ENCODE results near the gene CBX7. TPM values are rescaled to one million over a fixed set of nuclear protein-coding genes. Genes with fewer than 3 reads are reported as not detected.

CBX7 gene
- total RNA-seq, 1 experiment from 2014 or later = 3.7 TPM

DNA sequence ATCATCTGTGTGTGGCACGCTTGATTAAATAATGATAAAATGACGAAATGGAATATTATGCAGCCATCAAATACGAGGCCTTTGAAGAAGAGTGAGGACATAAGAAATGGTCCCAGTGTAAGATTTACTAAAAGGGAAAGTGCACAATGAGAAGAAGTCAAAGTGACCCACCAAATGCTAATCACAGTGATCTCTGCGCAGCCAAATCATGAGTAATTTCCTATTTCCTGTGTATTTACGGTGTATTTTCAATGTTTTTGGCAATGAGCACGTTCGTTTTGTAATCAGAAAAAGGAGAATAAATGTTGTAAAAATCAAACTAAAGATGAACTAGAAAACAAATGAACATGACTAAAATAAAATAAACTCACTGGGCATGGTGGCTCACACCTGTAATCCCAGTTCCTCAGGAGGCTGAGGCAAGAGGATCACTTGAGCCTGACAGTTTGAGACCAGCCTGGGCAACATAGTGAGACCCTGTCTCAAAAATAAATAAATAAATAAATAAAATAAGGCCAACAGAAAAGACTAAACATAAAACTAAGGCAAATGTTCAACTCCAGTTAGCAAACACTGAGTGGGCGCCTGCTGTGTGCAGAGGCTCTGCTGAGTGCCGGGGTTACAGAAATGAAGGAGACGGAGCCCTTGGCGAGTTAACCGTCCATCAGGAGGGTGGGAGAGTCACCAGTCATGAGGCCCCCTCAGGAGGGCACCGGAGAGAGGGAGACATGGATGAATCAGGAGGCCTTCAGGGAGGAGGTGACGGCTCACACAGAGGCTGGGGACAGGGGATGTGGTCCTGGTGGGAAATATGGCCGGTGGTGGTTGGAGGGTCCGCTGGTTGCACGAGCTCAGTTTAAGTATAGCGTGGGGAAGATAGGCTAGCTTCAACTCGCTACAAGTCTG is 26.0 kb upstream of the CBX7 start:
- H3K4me1 Mint-ChIP-seq = peaks cover 56 to 79% of the 10 kb centered on the region in 2 experiments
- H3K4me1 ChIP-seq (ENCODE audit: insufficient read depth, low read length) = peaks cover 12% of the 10 kb centered on the region; the same call in 1 of the 2 replicates
- peaks cover 0 to 4% of the 10 kb centered on the region in 2 experiments; a peak in 2 of 5 replicates for H3K9me3 Mint-ChIP-seq
- no peak overlapping the region for H2AFZ ChIP-seq (ENCODE audit: low read length)
- TF ChIP-seq, protein P1, sequence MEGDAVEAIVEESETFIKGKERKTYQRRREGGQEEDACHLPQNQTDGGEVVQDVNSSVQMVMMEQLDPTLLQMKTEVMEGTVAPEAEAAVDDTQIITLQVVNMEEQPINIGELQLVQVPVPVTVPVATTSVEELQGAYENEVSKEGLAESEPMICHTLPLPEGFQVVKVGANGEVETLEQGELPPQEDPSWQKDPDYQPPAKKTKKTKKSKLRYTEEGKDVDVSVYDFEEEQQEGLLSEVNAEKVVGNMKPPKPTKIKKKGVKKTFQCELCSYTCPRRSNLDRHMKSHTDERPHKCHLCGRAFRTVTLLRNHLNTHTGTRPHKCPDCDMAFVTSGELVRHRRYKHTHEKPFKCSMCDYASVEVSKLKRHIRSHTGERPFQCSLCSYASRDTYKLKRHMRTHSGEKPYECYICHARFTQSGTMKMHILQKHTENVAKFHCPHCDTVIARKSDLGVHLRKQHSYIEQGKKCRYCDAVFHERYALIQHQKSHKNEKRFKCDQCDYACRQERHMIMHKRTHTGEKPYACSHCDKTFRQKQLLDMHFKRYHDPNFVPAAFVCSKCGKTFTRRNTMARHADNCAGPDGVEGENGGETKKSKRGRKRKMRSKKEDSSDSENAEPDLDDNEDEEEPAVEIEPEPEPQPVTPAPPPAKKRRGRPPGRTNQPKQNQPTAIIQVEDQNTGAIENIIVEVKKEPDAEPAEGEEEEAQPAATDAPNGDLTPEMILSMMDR (conservative IDR thresholded peaks at IDR 0.05) = no peak
- H3K4me2 ChIP-seq (ENCODE audit: insufficient read depth, insufficient read length, low read length) = no peak overlapping the region
- peaks cover 0 to 6% (median 2%) of the 10 kb centered on the region in 3 experiments; a peak in 2 of 7 replicates for H3K36me3 Mint-ChIP-seq (ENCODE audit: insufficient read depth in 1 of 3, low read depth in 3 of 3)
- H2BK20ac ChIP-seq (ENCODE audit: low read depth, low read length, poor library complexity, severe bottlenecking) = no peak overlapping the region
- no peak overlapping the region for H2BK15ac ChIP-seq (ENCODE audit: low read depth, low read length)
- H4K8ac ChIP-seq (replicated peaks; ENCODE audit: insufficient read length, low read depth, low read length) = no peak overlapping the region
- H4K91ac ChIP-seq (ENCODE audit: insufficient read length, low read depth, low read length) = peak overlapping the region; percentile 10
- no peaks in the 10 kb centered on the region for H3K79me2 ChIP-seq (ENCODE audit: insufficient read depth, low read length)
- no CpG with 5 or more reads among the region's 19 CpGs for WGBS (ENCODE audit: extremely low coverage, insufficient read length, low lambda C conversion rate)
- no peak overlapping the region for H3T11ph ChIP-seq (ENCODE audit: low read length)
- peak overlapping the region in 1 of 2 experiments; percentile 36; a peak in 1 of 5 replicates for H3K4me3 Mint-ChIP-seq
- H3K27ac ChIP-seq (ENCODE audit: insufficient read length, low read depth, low read length) = no peak overlapping the region
- H3K27ac Mint-ChIP-seq = peak overlapping the region; percentile 88 to 97 (median 94)
- no peaks in the 10 kb centered on the region; the same call in 1 of the 2 replicates for H3K27me3 Mint-ChIP-seq (ENCODE audit: low read depth)
- H2BK12ac ChIP-seq (ENCODE audit: insufficient read length, low read depth, low read length) = peak overlapping the region; percentile 53
- H2AK5ac ChIP-seq (ENCODE audit: insufficient read length, low read length) = no peak overlapping the region
- H4K5ac ChIP-seq (ENCODE audit: insufficient read length, low read depth, low read length) = no peak overlapping the region
- H3K27me3 ChIP-seq (ENCODE audit: insufficient read depth, low read length) = no peaks in the 10 kb centered on the region
- H2BK120ac ChIP-seq (ENCODE audit: low read depth, low read length, poor library complexity, severe bottlenecking) = no peak overlapping the region
- no peaks in the 10 kb centered on the region for H3K9me3 ChIP-seq (ENCODE audit: control insufficient read depth, low read depth, low read length)
- no peak overlapping the region for H3K56ac ChIP-seq (ENCODE audit: insufficient read length, low read depth, low read length)
- no peaks in the 10 kb centered on the region for H3K23me2 ChIP-seq (ENCODE audit: insufficient read length, low read depth, low read length, poor library complexity, severe bottlenecking)
- H2BK5ac ChIP-seq (ENCODE audit: insufficient read length, low read length) = no peak overlapping the region
- H4K20me1 ChIP-seq (ENCODE audit: control insufficient read depth, insufficient read depth, insufficient read length) = peaks cover 5% of the 10 kb centered on the region
- no peak overlapping the region for H3K18ac ChIP-seq (ENCODE audit: insufficient read length, low read depth, low read length)
- H3K23ac ChIP-seq (ENCODE audit: insufficient read length, low read depth, low read length) = no peak overlapping the region
- no peaks in the 10 kb centered on the region for H3K79me1 ChIP-seq (ENCODE audit: insufficient read depth, low read depth, low read length, poor library complexity, severe bottlenecking)
- no peak overlapping the region for H3K9ac ChIP-seq (ENCODE audit: extremely low read depth, insufficient read length, low read length)
- DNase-seq = no peak
- no peak overlapping the region for H3K4ac ChIP-seq (ENCODE audit: low read depth, low read length)
- H3K14ac ChIP-seq (ENCODE audit: insufficient read depth, low read length) = no peak overlapping the region; the same call in 1 of the 2 replicates

Measured in H9 (cell line).